GM21390 (cell line): ENCODE measurements around the gene ASB3.
"Not testable (repeated sequence)": the region's sequence is repeated elsewhere in the genome, so short reads cannot be mapped to it uniquely, and the experiment has no call there.

Source experiments
- ATAC-seq: cut with Tn5 transposase; IDR thresholded peaks from one replicate; pipeline ENCODE4 v1.9.1; 2021; ENCODE audit not compliant: unreplicated experiment

Gene ASB3

DNA sequence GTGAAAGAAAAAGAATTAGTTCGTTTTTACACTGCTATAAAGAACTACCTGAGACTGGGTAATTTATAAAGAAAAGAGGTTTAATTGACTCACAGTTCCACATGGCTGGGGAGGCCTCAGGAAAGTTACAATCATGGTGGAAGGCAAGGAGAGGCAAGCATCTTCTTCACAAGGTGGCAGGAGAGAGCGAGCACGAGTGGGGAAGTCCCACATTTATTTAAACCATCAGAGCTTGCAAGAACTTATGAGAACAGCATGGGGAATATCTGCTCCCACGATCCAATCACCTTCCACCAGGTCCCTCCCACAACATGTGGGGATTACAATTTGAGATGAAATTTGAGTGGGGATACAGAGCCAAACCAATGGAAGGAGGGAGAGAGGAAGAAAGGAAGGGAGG, 128.3 kb downstream of the ASB3 start:
- ATAC-seq = not testable (repeated sequence)

DNA sequence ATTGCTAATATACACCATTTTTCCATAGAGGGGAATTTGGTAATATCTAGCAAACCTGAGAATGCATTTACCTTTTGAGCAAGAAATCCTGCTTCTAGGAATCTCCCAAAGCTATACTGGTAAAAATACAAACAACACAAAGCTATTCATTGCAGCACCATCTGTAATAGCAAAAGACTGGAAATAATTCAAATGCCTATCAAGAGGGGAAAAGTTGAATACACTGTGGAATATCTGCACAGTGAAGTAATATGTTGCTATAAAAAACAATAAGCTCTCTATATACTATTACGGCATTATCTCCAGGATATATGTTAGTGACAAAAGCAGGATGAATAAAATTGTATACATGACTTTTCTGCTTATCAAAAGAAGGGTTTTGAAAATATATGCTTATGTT, 131.5 kb downstream of the ASB3 start:
- no peak for ATAC-seq

DNA sequence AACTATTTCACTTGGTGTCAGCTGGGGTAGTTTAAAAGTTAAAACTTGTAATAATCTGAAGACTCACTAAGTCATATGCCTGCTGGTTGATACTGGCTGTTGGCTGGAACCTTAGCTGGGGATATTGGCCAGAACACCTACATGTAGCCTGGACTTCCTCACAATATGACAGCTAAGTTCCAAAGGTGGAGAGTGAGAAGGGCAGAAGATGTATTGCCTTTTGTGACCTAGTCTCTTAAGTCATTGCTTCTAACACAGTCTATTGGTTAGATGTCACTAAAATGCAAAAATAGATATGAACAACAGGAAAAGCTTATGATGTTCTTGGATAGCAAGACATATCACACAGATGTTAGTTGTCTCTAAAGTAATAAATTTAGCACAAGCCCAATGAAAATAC, 132.4 kb downstream of the ASB3 start:
- no peak for ATAC-seq

DNA sequence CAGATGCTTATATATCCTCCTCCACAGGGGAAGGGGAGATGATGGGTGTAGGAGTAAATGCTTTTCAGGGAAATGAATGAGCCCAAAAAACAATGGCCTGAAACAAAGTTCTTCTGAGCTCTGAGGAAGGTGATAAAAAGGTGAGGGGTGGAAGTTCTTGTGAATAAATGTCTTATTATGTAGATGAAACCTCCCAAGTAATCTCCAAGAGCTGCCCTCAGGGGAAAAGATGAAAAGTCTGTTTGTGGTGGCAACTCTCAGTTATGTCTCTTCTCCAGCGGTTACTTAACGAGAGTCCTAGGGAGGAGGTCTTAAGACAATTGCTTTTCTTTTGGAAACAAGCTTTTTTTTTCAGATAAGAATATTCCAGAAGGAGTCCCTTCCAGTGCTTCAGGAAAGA, 134.6 kb downstream of the ASB3 start:
- ATAC-seq = no peak

GRCh38 chr2:53646788-53647187, 140.0 kb downstream of the ASB3 start:
- ATAC-seq = no peak

- ATAC-seq = no peak
Observed at GRCh38 chr2:53641290-53641689, 145.5 kb downstream of the ASB3 start.

DNA sequence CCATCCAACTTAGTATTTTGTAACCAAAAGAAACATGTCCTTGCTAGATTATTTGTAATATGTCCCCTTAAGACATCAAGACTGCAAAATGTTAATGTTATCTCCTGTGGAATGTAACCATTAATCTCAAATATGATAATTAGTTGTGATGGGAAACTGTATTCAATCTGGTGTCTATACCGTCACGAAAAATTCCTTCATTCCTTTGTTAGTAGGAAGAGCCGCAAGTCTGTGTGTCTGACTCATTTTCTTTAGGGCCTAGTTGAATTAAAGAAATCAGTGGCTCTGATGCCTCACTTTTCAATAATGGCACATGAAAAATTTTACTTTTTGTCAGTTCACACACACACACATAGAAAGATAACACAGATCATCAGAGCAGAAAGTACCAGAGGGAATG, 146.3 kb downstream of the ASB3 start:
- no peak for ATAC-seq

GRCh38 chr2:53636596-53636995, 150.2 kb downstream of the ASB3 start:
- no peak for ATAC-seq

- ATAC-seq = no peak
Observed at GRCh38 chr2:53636109-53636508, 150.6 kb downstream of the ASB3 start.

GRCh38 chr2:53635694-53636093, 151.1 kb downstream of the ASB3 start:
- no peak for ATAC-seq

- no peak for ATAC-seq
Observed at GRCh38 chr2:53633441-53633840, 153.3 kb downstream of the ASB3 start.

GRCh38 chr2:53632714-53633113, 154.0 kb downstream of the ASB3 start:
- ATAC-seq = no peak

- ATAC-seq = no peak
Observed at GRCh38 chr2:53632126-53632460, 154.7 kb downstream of the ASB3 start.

DNA sequence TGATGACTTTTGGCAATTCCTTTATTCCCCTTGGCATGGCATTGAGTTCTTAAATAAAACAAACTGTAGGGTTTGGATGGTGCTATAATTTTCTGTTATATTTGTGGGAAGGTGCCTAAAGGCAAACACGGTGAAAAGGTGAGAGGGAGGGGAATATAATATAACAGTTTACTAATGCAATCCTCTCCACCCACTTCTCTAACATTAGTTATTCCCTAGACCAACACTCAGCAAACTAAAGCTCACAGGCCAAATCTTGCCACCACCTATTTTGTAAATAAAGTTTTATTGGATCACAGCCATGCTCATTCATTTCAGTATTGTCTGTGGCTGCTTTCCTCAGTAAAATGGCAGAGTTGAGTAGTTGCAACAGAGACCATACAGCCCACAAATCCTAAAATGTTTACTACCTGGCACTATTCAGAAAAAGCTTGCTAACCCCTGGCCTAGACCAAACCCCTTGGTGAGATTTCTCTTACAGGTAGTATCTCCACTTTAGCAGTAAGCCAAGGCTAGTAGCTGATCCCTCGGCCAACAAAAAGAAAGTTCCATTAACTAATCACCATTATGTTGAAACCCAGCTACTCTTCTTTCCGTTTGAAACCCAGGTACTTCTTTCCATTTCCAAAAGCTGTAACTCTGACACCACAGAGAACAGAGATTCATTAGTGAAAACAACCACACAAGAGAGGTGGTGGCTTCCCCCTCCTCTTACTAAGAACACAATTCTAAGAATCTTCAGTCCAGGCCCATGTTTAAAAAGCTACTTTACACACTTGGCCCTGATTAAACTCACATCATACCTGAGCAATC, 155.2 kb downstream of the ASB3 start:
- ATAC-seq = peak; percentile 54

- no peak for ATAC-seq
Observed at GRCh38 chr2:53630026-53630606, 156.6 kb downstream of the ASB3 start.

DNA sequence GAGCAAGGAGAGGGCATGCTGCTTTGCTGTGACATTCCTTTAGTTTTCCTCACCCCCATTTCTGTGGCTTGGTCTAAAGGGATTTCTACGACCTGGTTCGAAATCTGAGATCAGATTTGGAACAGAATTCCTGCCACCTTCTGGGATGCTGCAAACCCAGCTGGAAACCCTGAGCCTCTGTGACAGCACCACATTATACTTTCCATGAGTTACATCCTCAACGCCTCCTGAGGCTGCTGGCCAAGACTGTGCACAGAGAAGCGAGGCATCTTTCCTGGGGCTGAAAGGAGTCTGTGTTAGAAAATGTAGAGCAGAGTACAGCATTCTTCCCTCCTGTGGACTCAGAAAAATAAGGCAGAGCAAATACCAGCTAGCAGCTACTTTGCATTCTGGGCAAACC, 157.3 kb downstream of the ASB3 start:
- no peak for ATAC-seq

DNA sequence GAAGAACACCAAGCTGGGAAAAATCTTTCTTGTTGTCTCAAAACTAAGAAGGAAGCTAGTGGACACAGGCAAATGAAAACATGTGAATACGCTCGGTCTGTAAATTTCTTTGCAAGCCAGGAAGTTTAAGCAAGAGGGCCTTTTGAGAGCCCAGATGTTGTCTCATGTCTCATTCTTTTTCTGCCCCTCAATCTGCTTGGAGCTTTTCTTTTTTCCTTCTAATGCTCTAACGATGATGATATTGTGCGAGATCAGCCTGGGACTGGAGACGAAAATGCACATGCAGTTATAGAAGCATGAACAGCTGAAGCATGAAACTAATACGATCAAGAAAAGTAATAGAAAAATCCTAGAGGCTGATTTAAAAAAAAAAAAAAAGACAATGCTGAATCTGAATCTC, 157.8 kb downstream of the ASB3 start:
- no peak for ATAC-seq

GRCh38 chr2:53622141-53622540, 164.6 kb downstream of the ASB3 start:
- ATAC-seq = no peak

DNA sequence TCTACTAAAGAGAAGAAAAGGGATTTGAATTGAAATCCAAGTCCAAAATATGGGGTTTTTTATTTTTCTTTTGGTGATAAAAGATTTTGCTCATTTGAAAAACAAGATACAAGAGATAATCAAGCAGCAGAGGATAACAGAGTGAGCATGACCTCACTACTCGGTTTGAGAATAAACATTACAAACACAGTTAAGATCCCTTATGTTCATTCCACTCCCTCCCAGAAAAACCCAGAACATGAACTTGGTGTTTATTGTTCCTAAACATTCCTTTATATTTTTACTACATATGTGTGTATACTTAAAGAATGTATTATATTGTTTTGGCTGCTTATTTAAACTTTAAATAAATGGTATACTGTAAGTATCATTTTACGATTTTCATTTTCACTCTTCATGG, 165.8 kb downstream of the ASB3 start:
- no peak for ATAC-seq
